Left lung (tissue), 10 donors: ENCODE data around the gene AK3. TPM values are rescaled to one million over a fixed set of nuclear protein-coding genes. Genes with fewer than 3 reads are reported as not detected.
A peak's percentile ranks its signal among the peaks of the same experiment; 100 is the strongest.
"Not testable (repeated sequence)": the region's sequence is repeated elsewhere in the genome, so short reads cannot be mapped to it uniquely, and the experiment has no call there.

Source experiments
- ATAC-seq: fragments of 200-7000 bp; cut with Tn5 transposase; one replicate; pipeline ENCODE4 v1.9.1; 2020; ENCODE audit warnings: moderate library complexity
- DNase-seq, 4 donors: peaks; one replicate each; pipeline ENCODE4 v3.0.0-alpha.2; 2013 to 2020
- H3K27ac ChIP-seq, 2 donors: fragments of 200-600 bp; sonication (generic) in 1 of 2; one replicate each; pipeline versions ENCODE4 v1.5.0 to v1.8.0; 2020 to 2021
- H3K27me3 ChIP-seq, 2 donors: fragments of 200-600 bp; sonication (generic) in 1 of 2; one replicate each; pipeline versions ENCODE4 v1.5.0 to v1.8.0; 2020 to 2021
- H3K36me3 ChIP-seq, 2 donors: fragments of 200-600 bp; sonication (generic) in 1 of 2; one replicate each; pipeline versions ENCODE4 v1.5.0 to v1.8.0; 2020 to 2021
- H3K4me1 ChIP-seq, 2 donors: fragments of 200-600 bp; one replicate each; pipeline ENCODE4 v1.8.0; 2021
- H3K4me3 ChIP-seq, 2 donors: fragments of 200-600 bp; sonication (generic) in 1 of 2; one replicate each; pipeline versions ENCODE4 v1.5.0 to v1.8.0; 2020 to 2021; ENCODE audit warnings: mild to moderate bottlenecking in 1 of 2
- H3K9me3 ChIP-seq, 2 donors: fragments of 200-600 bp; sonication (generic) in 1 of 2; one replicate each; pipeline versions ENCODE4 v1.5.0 to v1.8.0; 2020 to 2021
- CTCF ChIP-seq, 2 donors: fragments of 200-600 bp; sonication (generic) in 1 of 2; IDR thresholded peaks; one replicate each; pipeline versions ENCODE4 v1.5.0 to v1.8.0; 2021; ENCODE audit warnings: antibody characterized with exemption in 2 of 2
- intact Hi-C, 2 donors: fragments of 100-400 bp; cut with DNase I; formaldehyde crosslinking; loops; one replicate each; pipeline versions ENCODE4 v1.11.2 to v1.14.2; 2022
- polyA plus RNA-seq, 6 donors: library from polyadenylated mRNA; unstranded; fragments of 120-200 nt; gene quantifications; one replicate each; pipeline ENCODE4 v1.2.1, GENCODE V29; 2013; ENCODE audit not compliant: insufficient read length in 6 of 6
- total RNA-seq, 2 donors: library from RNA; stranded (reverse); fragmentation: NEBNext Ultra II Directional; extraction: Animal tissue kit (Norgen Biotek cat#: 25700); gene quantifications; one replicate each; pipeline ENCODE4 v1.2.1, GENCODE V29; 2021
- donor health status: DM: no; HTN: yes; CAD: no.
- donor health status: DM: no; HTN: no; CAD: no.

The AK3 gene
- total and polyA plus RNA-seq, 8 donors = 44.8 to 78.6 (median 67.7) TPM

DNA sequence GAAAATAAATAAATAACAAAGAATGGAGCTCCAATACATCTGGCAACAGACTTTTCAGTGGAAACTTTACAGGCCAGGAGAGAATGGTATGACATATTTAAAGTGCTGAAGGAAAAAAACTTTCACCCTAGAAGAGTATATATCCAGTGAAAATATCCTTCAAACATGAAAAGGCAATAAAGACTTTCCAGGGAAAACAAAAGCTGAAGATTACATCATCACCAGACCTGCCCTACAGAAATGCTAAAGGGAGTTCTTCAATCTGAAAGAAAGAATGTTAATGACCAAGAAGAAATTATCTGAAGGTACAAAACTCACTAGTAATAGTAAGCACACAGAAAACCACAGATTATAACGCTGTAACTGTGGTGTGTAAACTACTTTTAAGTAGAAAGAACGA, 43.4 kb upstream of the AK3 start:
- Histone ChIP-seq H3K27ac (no peak overlapping the region), H3K9me3 (no peaks in the 10 kb centered on the region), H3K4me1 (no peaks in the 10 kb centered on the region), H3K36me3 (no peaks in the 10 kb centered on the region), H3K27me3 (no peaks in the 10 kb centered on the region), H3K4me3 (no peak overlapping the region)
- no peak for ATAC-seq
- intact Hi-C loops = no loop called here
- no peak for TF ChIP-seq CTCF (IDR thresholded peaks at IDR 0.05)
- DNase-seq = no peak

DNA sequence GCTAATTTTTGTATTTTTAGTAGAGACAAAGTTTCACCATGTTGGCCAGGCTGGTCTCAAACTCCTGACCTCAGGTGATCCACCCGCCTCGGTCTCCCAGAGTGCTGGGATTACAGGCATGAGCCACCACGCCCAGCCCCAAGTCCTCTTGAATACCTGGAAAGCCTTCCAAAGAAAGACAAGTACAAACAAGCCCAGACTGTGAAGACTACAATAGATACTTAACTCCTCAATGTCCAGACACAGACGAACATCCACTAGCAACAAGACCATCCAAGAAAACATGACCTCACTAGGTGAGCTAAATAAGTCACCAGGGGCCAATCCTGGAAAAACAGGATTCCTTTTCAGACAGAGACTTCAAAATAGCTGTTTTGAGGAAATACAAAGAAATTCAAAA, 42.2 kb upstream of the AK3 start:
- H3K9me3 ChIP-seq, DNase-seq, H3K27me3 ChIP-seq, H3K36me3 ChIP-seq, ATAC-seq, H3K4me3 ChIP-seq, H3K4me1 ChIP-seq, intact Hi-C loops, H3K27ac ChIP-seq: not testable (repeated sequence)

GRCh38 chr9:4781408-4781807, 40.4 kb upstream of the AK3 start:
- no peaks in the 10 kb centered on the region for H3K4me1 ChIP-seq
- no peaks in the 10 kb centered on the region for H3K9me3 ChIP-seq
- ATAC-seq (no peak), DNase-seq (no peak)
- no peak for TF ChIP-seq CTCF (IDR thresholded peaks at IDR 0.05)
- no peak overlapping the region for H3K27ac ChIP-seq
- intact Hi-C loops = no loop called here
- H3K27me3 ChIP-seq = no peaks in the 10 kb centered on the region
- no peaks in the 10 kb centered on the region for H3K36me3 ChIP-seq
- H3K4me3 ChIP-seq = no peak overlapping the region

DNA sequence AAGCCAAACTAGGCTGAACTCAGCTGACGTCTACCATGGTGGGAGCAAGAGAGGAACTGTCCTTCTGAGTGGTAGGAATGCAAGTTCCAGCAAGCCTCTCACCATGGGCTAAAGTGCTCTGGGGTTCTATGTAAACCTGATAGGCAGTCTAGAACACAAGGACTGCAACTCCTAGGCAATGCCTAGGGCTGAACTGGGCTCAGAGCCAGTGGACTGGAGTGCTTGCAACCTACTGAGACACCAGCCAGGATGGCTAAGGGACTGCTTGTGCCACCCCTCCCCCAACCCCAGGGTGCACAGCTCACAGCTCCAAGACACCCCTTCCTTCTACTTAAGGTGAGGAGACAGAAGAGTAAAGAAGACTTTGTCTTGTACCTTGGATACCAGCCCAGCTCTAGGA, 39.6 kb upstream of the AK3 start:
- Histone ChIP-seq H3K9me3 (no peaks in the 10 kb centered on the region), H3K4me1 (no peaks in the 10 kb centered on the region), H3K27me3 (no peaks in the 10 kb centered on the region), H3K36me3 (no peaks in the 10 kb centered on the region), H3K4me3 (no peak overlapping the region), H3K27ac (no peak overlapping the region)
- DNase-seq = no peak
- no peak for TF ChIP-seq CTCF (IDR thresholded peaks at IDR 0.05)
- ATAC-seq = peak; percentile 26
- intact Hi-C loops = no loop called here

- H3K27ac ChIP-seq, intact Hi-C loops, H3K4me3 ChIP-seq, ATAC-seq, H3K27me3 ChIP-seq, H3K9me3 ChIP-seq, H3K36me3 ChIP-seq, H3K4me1 ChIP-seq, DNase-seq: not testable (repeated sequence)
Observed at GRCh38 chr9:4774958-4775357, 34.0 kb upstream of the AK3 start.

DNA sequence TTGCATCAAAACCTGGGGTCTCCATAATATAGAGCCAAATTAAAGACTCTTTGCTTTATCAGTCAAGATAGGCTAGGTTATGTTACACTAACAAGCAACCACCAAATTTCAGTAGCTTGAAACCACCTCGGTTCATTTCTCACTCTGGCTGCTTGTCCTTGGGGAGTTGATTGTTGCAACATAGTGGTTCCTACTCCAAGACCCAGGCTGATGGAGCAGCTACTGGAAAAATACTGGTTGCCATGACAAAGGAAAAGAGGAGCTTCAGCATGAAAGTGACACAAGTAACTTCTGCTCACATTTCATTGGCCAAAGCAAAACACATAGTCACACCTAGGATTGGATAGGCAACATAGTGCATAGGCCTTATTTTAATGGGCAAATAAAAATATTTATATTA, 33.2 kb upstream of the AK3 start:
- TF ChIP-seq CTCF (IDR thresholded peaks at IDR 0.05) = no peak
- Histone ChIP-seq H3K27me3 (no peaks in the 10 kb centered on the region), H3K4me3 (no peak overlapping the region), H3K4me1 (no peaks in the 10 kb centered on the region), H3K27ac (no peak overlapping the region), H3K9me3 (no peaks in the 10 kb centered on the region), H3K36me3 (no peaks in the 10 kb centered on the region)
- no peak for ATAC-seq
- no peak for DNase-seq
- intact Hi-C loops = no loop called here
